SJCRH30 (cell line): Measurements from ENCODE around the gene BAK1. TPM values are rescaled to one million over a fixed set of nuclear protein-coding genes. Genes with fewer than 3 reads are reported as not detected.
"Not testable (repeated sequence)": the region's sequence is repeated elsewhere in the genome, so short reads cannot be mapped to it uniquely, and the experiment has no call there.

ENCODE experiments used
- DNase-seq, 2 experiments: peaks; one replicate each; pipeline ENCODE4 v3.0.0-alpha.2; 2015 to 2020
- H3K27ac ChIP-seq: fragments of 250-450 bp; sonication (Bioruptor Pico); 2 replicates; pipeline ENCODE4 v1.5.1; 2020; ENCODE audit warnings: mild to moderate bottlenecking, moderate library complexity
- H3K27me3 ChIP-seq: fragments of 250-450 bp; sonication (Bioruptor Pico); 2 replicates; pipeline ENCODE4 v1.5.1; 2020; ENCODE audit warnings: mild to moderate bottlenecking, moderate library complexity
- H3K36me3 ChIP-seq: fragments of 250-450 bp; sonication (Bioruptor Pico); 2 replicates; pipeline ENCODE4 v1.5.1; 2020; ENCODE audit warnings: mild to moderate bottlenecking, moderate library complexity
- H3K4me1 ChIP-seq: fragments of 250-450 bp; sonication (Bioruptor Pico); 2 replicates; pipeline ENCODE4 v1.5.1; 2020; ENCODE audit warnings: mild to moderate bottlenecking, moderate library complexity
- H3K4me3 ChIP-seq: fragments of 250-450 bp; sonication (Bioruptor Pico); 2 replicates; pipeline ENCODE4 v1.5.1; 2020; ENCODE audit warnings: mild to moderate bottlenecking, moderate library complexity
- H3K9me3 ChIP-seq: fragments of 250-450 bp; sonication (Bioruptor Pico); replicated peaks from 2 replicates; pipeline ENCODE4 v1.5.1; 2020; ENCODE audit warnings: mild to moderate bottlenecking, moderate library complexity
- total RNA-seq: library from RNA; depleted of rRNA; stranded (reverse); fragments of >200 nt; shearing (Covaris generic); gene quantifications from 2 replicates; pipeline ENCODE4 v1.2.3, GENCODE V29; 2014

Gene BAK1
- total RNA-seq, 1 experiment from 2014 or later: 22.5 TPM

DNA sequence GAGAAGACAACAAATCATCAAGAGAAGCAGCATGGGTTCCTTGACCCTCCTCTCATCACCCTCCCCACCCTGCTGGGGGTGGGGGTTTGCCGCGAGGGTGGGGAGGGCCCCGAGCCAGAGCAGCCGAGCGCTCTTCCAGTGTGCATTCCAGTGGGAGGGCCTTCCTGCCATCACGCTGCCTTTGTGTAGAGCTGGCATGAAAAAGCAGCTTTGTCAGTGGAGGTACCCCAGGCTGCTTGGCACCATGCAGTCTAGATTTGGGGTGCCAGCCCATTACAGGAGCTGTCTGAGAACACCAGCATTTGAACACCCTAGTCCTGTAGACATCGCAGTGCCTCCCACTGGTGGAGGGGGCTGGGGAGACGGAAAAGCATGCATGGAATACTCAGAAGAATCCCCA is 12.2 kb downstream of the BAK1 start:
- Histone ChIP-seq H3K4me1 (peaks cover 4% of the 10 kb centered on the region; the same call in 1 of the 2 replicates), H3K4me3 (no peak overlapping the region), H3K27me3 (no peaks in the 10 kb centered on the region), H3K27ac (no peak overlapping the region), H3K9me3 (no peaks in the 10 kb centered on the region), H3K36me3 (no peaks in the 10 kb centered on the region)
- DNase-seq: no peak

DNA sequence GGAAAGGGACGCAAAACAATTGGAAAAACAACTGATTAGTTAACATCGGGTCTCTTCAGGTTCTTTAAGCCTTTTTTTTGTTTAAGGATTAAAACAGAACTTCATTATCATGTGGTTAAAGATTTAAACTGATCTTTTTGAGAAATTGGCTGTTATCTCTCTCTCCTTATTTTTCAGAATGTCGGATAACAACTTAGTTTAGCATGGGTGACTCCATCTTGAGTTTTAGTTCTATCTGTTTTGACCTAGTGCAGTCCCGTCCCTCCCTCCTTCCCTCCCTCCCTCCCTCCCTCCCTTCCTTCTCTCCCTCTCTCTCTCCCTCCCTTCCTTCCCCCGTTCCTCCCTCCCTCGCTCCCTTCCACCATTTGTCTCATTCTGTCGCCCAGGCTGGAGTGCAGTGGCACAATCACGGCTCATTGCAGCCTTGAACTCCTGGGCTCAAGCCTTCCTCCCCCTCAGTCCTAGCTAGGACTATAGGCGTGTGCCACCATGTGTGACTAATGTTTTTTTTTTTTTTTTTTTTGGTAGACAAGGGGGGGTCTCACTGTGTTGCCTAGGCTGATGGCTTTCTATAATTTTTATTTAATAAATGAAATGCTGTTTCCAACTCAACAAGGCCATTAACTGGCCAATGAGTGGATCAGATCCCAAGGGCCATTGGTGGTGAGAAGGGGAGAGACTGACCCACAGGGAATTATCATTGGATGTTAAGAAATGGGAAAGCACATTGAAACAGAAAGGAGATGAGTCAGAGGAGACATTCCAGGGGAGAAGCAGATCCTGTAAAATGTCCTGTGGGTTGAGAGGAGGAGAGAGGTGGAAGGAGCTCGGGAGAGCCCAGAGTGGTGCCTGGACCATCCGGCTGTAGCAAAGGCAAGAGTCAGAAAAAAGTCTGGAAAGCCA is 13.6 kb downstream of the BAK1 start:
- no peak for DNase-seq
- Histone ChIP-seq H3K27me3 (no peaks in the 10 kb centered on the region), H3K4me1 (peaks cover under 1% of the 10 kb centered on the region; the same call in 1 of the 2 replicates), H3K36me3 (no peaks in the 10 kb centered on the region), H3K27ac (no peak overlapping the region), H3K4me3 (no peak overlapping the region), H3K9me3 (no peaks in the 10 kb centered on the region)

- H3K9me3 ChIP-seq: no peaks in the 10 kb centered on the region
- H3K4me3 ChIP-seq: no peak overlapping the region
- no peaks in the 10 kb centered on the region for H3K36me3 ChIP-seq
- no peaks in the 10 kb centered on the region for H3K27me3 ChIP-seq
- H3K4me1 ChIP-seq: no peaks in the 10 kb centered on the region
- DNase-seq: no peak
- no peak overlapping the region for H3K27ac ChIP-seq
Observed at GRCh38 chr6:33558801-33559200, 21.3 kb downstream of the BAK1 start.

DNA sequence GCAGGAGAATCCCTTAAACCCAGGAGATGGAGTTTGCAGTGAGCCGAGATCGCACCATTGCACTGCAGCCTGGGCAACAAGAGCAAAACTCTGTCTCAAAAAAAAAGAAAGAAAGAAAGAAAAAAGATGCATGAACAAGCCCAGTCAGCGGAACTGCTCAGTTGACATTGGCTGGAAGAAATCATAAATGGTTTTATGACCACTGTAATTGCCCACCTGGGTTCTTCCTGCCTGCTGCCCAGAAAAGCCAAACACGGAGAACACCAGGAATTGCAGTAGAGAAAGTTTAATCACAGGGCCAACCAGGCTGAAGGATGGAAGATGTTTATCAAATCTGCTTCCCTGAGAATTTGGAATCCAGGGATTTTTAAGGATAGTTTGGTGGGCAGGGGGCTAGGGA is 22.7 kb downstream of the BAK1 start:
- DNase-seq: no peak
- Histone ChIP-seq H3K27ac (no peak overlapping the region), H3K27me3 (no peaks in the 10 kb centered on the region), H3K36me3 (no peaks in the 10 kb centered on the region), H3K9me3 (no peaks in the 10 kb centered on the region), H3K4me3 (no peak overlapping the region), H3K4me1 (no peaks in the 10 kb centered on the region)

DNA sequence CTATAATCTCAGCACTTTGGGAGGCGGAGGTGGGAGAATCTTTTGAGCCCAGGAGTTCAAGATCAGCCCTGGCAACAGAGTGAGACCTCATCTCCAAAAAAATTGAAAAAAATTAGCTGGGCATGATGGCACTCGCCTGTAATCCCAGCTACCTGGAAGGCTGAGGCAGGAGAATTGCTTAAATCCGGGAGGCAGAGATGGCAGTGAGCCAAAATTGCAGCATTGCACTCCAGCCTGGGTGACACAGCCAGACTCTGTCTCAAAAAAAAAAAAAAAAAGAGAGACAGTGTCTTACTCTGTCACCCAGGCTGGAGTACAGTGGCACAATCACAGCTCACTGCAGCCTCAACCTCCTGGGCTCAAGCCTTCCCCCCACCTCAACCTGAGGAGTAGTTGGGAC is 27.2 kb downstream of the BAK1 start:
- not testable (repeated sequence) for H3K27me3 ChIP-seq, H3K9me3 ChIP-seq, H3K27ac ChIP-seq, H3K36me3 ChIP-seq, H3K4me1 ChIP-seq, H3K4me3 ChIP-seq
- DNase-seq: peak in 1 of 2 experiments; percentile 19

GRCh38 chr6:33552252-33552651 is 27.8 kb downstream of the BAK1 start:
- H3K27me3 ChIP-seq: no peaks in the 10 kb centered on the region; the same call in 1 of the 2 replicates
- no peaks in the 10 kb centered on the region for H3K9me3 ChIP-seq
- DNase-seq: no peak
- no peak overlapping the region for H3K4me3 ChIP-seq
- H3K36me3 ChIP-seq: no peaks in the 10 kb centered on the region
- no peaks in the 10 kb centered on the region for H3K4me1 ChIP-seq
- no peak overlapping the region for H3K27ac ChIP-seq

GRCh38 chr6:33551538-33551937 is 28.5 kb downstream of the BAK1 start:
- no peaks in the 10 kb centered on the region for H3K4me1 ChIP-seq
- no peaks in the 10 kb centered on the region; the same call in 1 of the 2 replicates for H3K27me3 ChIP-seq
- H3K4me3 ChIP-seq: no peak overlapping the region
- DNase-seq: no peak
- H3K36me3 ChIP-seq: no peaks in the 10 kb centered on the region
- H3K9me3 ChIP-seq: no peaks in the 10 kb centered on the region
- no peak overlapping the region for H3K27ac ChIP-seq

DNA sequence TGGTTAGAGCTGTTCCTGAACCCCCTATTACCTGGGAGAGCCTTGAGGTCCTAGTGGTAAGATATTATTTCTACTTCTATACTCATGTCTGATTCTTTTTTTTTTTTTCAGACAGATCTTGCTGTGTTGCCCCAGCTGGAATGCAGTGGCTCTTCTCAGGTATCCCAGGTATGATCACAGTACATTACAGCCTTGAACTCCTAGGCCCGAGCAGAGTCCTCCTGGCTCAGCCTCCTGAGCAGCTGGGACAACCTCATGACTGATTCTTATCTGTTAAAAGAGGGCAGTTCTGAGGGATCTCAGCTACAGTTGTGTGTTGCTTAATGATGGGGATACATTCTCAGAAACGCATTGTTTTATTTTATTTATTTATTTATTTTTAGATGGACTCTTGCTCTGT is 30.2 kb downstream of the BAK1 start:
- Histone ChIP-seq H3K36me3 (no peaks in the 10 kb centered on the region), H3K9me3 (no peaks in the 10 kb centered on the region)
- DNase-seq: no peak

GRCh38 chr6:33549196-33549595 is 30.9 kb downstream of the BAK1 start:
- Histone ChIP-seq H3K9me3 (no peaks in the 10 kb centered on the region), H3K27me3 (no peaks in the 10 kb centered on the region; the same call in 1 of the 2 replicates), H3K4me1 (no peaks in the 10 kb centered on the region), H3K36me3 (no peaks in the 10 kb centered on the region), H3K4me3 (no peak overlapping the region), H3K27ac (no peak overlapping the region)
- DNase-seq: no peak

More for the DNA sequence above, 30.2 kb downstream of the BAK1 start:
- no peaks in the 10 kb centered on the region for H3K4me1 ChIP-seq
- H3K27me3 ChIP-seq: no peaks in the 10 kb centered on the region; the same call in 1 of the 2 replicates
- no peak overlapping the region for H3K27ac ChIP-seq
- H3K4me3 ChIP-seq: no peak overlapping the region

DNA sequence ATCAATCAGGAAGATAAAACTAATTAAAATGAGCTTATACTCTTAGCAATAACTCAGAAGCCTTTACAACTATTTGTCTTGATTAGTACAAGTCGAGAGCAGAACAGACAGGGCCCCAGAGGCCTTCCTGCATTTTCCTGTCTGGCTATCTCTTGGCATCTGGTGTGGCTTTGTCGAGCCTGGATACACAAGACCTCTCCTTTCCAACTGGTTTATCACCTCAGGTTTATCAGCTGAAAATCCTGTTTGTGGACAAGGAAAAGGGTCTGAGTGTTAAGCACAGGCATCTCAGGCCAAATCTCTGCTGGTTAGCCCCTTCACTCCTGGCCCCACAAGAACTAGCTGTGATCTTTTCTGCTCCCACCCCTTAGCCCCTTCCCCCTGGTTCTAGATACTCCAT is 32.6 kb downstream of the BAK1 start:
- Histone ChIP-seq H3K27me3 (peaks cover 4% of the 10 kb centered on the region; the same call in 1 of the 2 replicates), H3K4me3 (no peak overlapping the region), H3K27ac (no peak overlapping the region), H3K4me1 (no peaks in the 10 kb centered on the region), H3K9me3 (no peaks in the 10 kb centered on the region), H3K36me3 (no peaks in the 10 kb centered on the region)
- DNase-seq: no peak

GRCh38 chr6:33546766-33547165 is 33.3 kb downstream of the BAK1 start:
- no peak overlapping the region for H3K4me3 ChIP-seq
- H3K36me3 ChIP-seq: no peaks in the 10 kb centered on the region
- no peak for DNase-seq

DNA sequence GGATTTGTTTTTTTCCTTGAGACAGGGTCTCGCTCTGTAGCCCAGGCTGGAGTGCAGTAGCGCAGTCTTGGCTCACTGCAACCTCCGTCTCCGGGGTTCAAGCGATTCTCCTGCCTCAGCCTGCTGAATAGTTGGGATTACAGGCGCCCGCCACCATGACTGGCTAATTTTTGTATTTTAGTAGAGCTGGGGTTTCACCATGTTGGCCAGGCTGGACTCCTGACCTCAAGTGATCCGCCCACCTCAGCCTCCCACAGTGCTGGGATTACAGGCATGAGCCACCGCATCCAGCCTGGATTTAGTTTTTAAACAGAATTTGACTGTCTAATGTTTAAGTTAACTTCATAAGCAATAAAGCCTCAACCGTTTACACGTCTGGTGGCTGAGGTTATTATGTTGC is 34.8 kb downstream of the BAK1 start:
- not testable (repeated sequence) for H3K9me3 ChIP-seq, H3K27me3 ChIP-seq, H3K4me1 ChIP-seq, DNase-seq, H3K36me3 ChIP-seq, H3K27ac ChIP-seq, H3K4me3 ChIP-seq

More at GRCh38 chr6:33546766-33547165, 33.3 kb downstream of the BAK1 start:
- H3K27ac ChIP-seq: no peak overlapping the region
- H3K4me1 ChIP-seq: no peaks in the 10 kb centered on the region
- H3K9me3 ChIP-seq: no peaks in the 10 kb centered on the region
- H3K27me3 ChIP-seq: peaks cover 4% of the 10 kb centered on the region; the same call in 1 of the 2 replicates

DNA sequence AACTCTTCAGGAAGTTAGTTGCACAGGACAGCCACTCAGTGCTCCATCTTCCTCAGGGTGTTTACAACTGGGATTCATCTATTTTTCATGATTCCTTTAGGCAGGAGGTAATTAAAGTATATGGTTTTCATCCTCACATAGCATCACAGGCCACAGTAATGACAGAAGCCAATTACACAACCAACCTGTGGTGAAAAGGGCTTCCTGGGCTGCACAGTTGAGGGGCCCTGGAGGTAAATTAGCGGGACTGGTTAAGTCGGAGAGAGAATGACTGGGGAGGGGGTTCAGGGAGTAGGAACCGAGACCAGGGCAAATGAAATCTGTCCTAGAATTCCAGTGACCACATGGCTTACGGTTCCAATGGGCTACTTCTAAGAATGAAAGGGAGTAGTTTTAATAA is 37.0 kb downstream of the BAK1 start:
- H3K4me1 ChIP-seq: no peaks in the 10 kb centered on the region
- no peak overlapping the region for H3K27ac ChIP-seq
- H3K4me3 ChIP-seq: no peak overlapping the region
- H3K9me3 ChIP-seq: no peaks in the 10 kb centered on the region
- H3K27me3 ChIP-seq: peaks cover 5% of the 10 kb centered on the region
- H3K36me3 ChIP-seq: no peaks in the 10 kb centered on the region
- DNase-seq: no peak

- Histone ChIP-seq H3K36me3 (no peaks in the 10 kb centered on the region), H3K27ac (no peak overlapping the region), H3K4me1 (no peaks in the 10 kb centered on the region), H3K4me3 (no peak overlapping the region), H3K27me3 (peaks cover 12% of the 10 kb centered on the region), H3K9me3 (no peaks in the 10 kb centered on the region)
- DNase-seq: no peak
Observed at GRCh38 chr6:33540768-33541167, 39.3 kb downstream of the BAK1 start.

GRCh38 chr6:33534702-33535101 is 45.4 kb downstream of the BAK1 start:
- Histone ChIP-seq H3K4me3 (no peak overlapping the region), H3K36me3 (no peaks in the 10 kb centered on the region), H3K4me1 (no peaks in the 10 kb centered on the region), H3K27ac (no peak overlapping the region), H3K27me3 (peaks cover 11% of the 10 kb centered on the region), H3K9me3 (no peaks in the 10 kb centered on the region)
- DNase-seq: no peak
